Mesothelial cell of epicardium (in vitro differentiated cells): Measurements from ENCODE around the gene AKR1B15. TPM values are rescaled to one million over a fixed set of nuclear protein-coding genes. Genes with fewer than 3 reads are reported as not detected.

Experiments used
- DNase-seq, 2 experiments: peaks; one replicate each; pipeline ENCODE4 v3.0.0; 2021; ENCODE audit warnings: low spot score in 2 of 2; ENCODE audit not compliant: unreplicated experiment in 2 of 2
- H3K27ac Mint-ChIP-seq: 2 replicates; pipeline ENCODE4 v1.8.0; 2021; ENCODE audit warnings: mixed read lengths
- H3K27me3 Mint-ChIP-seq: 2 replicates; pipeline ENCODE4 v1.8.0; 2021; ENCODE audit warnings: low read depth, mixed read lengths
- H3K36me3 Mint-ChIP-seq: 2 replicates; pipeline ENCODE4 v1.8.0; 2021; ENCODE audit warnings: mixed read lengths
- H3K4me1 Mint-ChIP-seq: 2 replicates; pipeline ENCODE4 v1.8.0; 2021; ENCODE audit warnings: mixed read lengths
- H3K4me3 Mint-ChIP-seq: 2 replicates; pipeline ENCODE4 v1.8.0; 2021; ENCODE audit warnings: mild to moderate bottlenecking, moderate library complexity, mixed read lengths
- H3K9me3 Mint-ChIP-seq: 2 replicates; pipeline ENCODE4 v1.8.0; 2021; ENCODE audit warnings: mixed read lengths
- CTCF ChIP-seq: fragments of 200-600 bp; sonication (generic); IDR thresholded peaks from one replicate; pipeline ENCODE4 v1.5.0; 2021; ENCODE audit warnings: antibody characterized with exemption; ENCODE audit not compliant: unreplicated experiment
- total RNA-seq: library from RNA; stranded (reverse); gene quantifications from 3 replicates; pipeline ENCODE4 v1.2.1, GENCODE V29; 2021

The AKR1B15 gene
- total RNA-seq, 1 donor from 2014 or later = 1.8 TPM

DNA sequence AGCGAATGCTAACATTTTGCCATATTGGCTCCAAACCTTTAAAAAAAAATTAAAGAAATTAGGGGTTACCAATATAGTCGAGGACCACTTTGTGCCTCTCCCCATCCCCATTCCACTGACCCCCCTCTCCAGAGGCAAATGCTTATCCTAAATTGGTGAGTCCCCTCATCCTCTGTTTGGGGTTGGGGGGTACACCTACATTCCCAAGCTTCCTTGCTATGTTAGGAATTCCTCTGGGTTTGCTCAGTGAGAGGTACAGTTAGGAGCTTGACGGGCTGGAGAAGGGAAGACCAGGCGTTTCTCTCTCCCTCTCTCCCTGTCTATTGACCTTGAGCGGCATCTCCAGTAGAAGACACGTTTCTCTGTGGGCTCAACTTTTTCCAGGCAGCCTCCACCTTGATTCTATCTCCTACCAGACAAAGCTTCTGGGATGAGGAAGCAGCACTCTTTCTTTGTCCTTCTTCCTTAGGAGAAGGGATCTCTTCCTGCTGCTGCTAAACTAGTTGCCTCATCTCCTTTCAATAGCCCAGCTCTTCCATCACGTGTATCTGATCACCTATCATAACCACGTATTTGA lies 6.6 kb upstream of the AKR1B15 start:
- Mint-ChIP-seq H3K36me3 (no peaks in the 10 kb centered on the region), H3K4me3 (no peak overlapping the region), H3K4me1 (peaks cover 14% of the 10 kb centered on the region), H3K9me3 (no peaks in the 10 kb centered on the region), H3K27ac (no peak overlapping the region), H3K27me3 (peaks cover 23% of the 10 kb centered on the region)
- TF ChIP-seq CTCF = no peak
- DNase-seq = no peak

DNA sequence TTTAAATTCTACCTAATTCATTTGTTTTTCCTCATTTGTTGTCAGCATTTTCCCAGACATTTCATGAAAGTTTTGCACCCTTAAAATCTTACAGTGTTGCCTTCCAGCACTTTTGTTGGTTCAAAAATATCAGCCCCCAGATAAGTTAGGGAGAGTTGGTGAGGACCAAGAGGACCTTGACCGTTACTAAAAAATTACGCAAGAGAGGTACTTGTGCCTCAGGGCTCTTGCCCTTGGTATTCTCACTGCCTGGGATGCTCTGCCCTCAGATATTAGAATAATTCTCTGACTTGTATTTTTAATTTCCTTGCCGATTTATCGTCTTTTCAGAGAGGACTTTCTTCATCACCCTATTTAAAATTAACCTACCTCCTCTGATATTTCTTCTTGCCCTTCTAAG lies 3.5 kb upstream of the AKR1B15 start:
- Mint-ChIP-seq H3K36me3 (no peaks in the 10 kb centered on the region), H3K4me1 (peaks cover 38% of the 10 kb centered on the region), H3K27me3 (peaks cover 12% of the 10 kb centered on the region), H3K9me3 (no peaks in the 10 kb centered on the region), H3K4me3 (no peak overlapping the region), H3K27ac (no peak overlapping the region)
- TF ChIP-seq CTCF = no peak
- no peak for DNase-seq

- Mint-ChIP-seq H3K27me3 (peaks cover 8% of the 10 kb centered on the region), H3K27ac (no peak overlapping the region), H3K36me3 (no peaks in the 10 kb centered on the region), H3K4me1 (peaks cover 39% of the 10 kb centered on the region), H3K9me3 (no peaks in the 10 kb centered on the region), H3K4me3 (no peak overlapping the region)
- no peak for DNase-seq
- no peak for TF ChIP-seq CTCF
Observed at GRCh38 chr7:134545918-134546317, 3.0 kb upstream of the AKR1B15 start.

GRCh38 chr7:134546955-134547354 lies 2.0 kb upstream of the AKR1B15 start:
- no peak for DNase-seq
- Mint-ChIP-seq H3K36me3 (no peaks in the 10 kb centered on the region), H3K27ac (peak overlapping the region; percentile 94), H3K4me1 (peaks cover 47% of the 10 kb centered on the region), H3K27me3 (no peaks in the 10 kb centered on the region), H3K4me3 (peak overlapping the region; percentile 69), H3K9me3 (no peaks in the 10 kb centered on the region)
- TF ChIP-seq CTCF = no peak

GRCh38 chr7:134547397-134548054 lies 1.4 kb upstream of the AKR1B15 start:
- H3K9me3 Mint-ChIP-seq = no peaks in the 10 kb centered on the region
- peak; percentile 48 to 78 for DNase-seq
- peak overlapping the region; percentile 69 for H3K4me3 Mint-ChIP-seq
- no peaks in the 10 kb centered on the region for H3K36me3 Mint-ChIP-seq
- TF ChIP-seq CTCF = peak; percentile 52
- no peaks in the 10 kb centered on the region for H3K27me3 Mint-ChIP-seq
- H3K4me1 Mint-ChIP-seq = peaks cover 51% of the 10 kb centered on the region
- H3K27ac Mint-ChIP-seq = peak overlapping the region; percentile 94
